Glutamatergic neuron (in vitro differentiated cells): ENCODE results near the gene CAMKV. TPM values are rescaled to one million over a fixed set of nuclear protein-coding genes. Genes with fewer than 3 reads are reported as not detected.

ENCODE experiments used
- DNase-seq: peaks from one replicate; pipeline ENCODE4 v3.0.0; 2022
- H3K27ac Mint-ChIP-seq: one replicate; pipeline ENCODE4 v1.8.0; 2020; ENCODE audit warnings: mild to moderate bottlenecking, mixed read lengths, inconsistent platforms; ENCODE audit not compliant: unreplicated experiment
- H3K27me3 Mint-ChIP-seq: one replicate; pipeline ENCODE4 v1.8.0; 2020; ENCODE audit warnings: mild to moderate bottlenecking, moderate library complexity, mixed read lengths, inconsistent platforms; ENCODE audit not compliant: unreplicated experiment
- H3K36me3 Mint-ChIP-seq: one replicate; pipeline ENCODE4 v1.8.0; 2020; ENCODE audit warnings: mild to moderate bottlenecking, mixed read lengths, inconsistent platforms; ENCODE audit not compliant: unreplicated experiment
- H3K4me1 Mint-ChIP-seq: one replicate; pipeline ENCODE4 v1.8.0; 2020; ENCODE audit warnings: mild to moderate bottlenecking, low read depth, mixed read lengths, inconsistent platforms; ENCODE audit not compliant: unreplicated experiment
- H3K4me3 Mint-ChIP-seq: one replicate; pipeline ENCODE4 v1.8.0; 2020; ENCODE audit warnings: mild to moderate bottlenecking, mixed read lengths, inconsistent platforms; ENCODE audit not compliant: unreplicated experiment
- H3K9me3 Mint-ChIP-seq: one replicate; pipeline ENCODE4 v1.8.0; 2020; ENCODE audit warnings: mild to moderate bottlenecking, moderate library complexity, mixed read lengths, inconsistent platforms; ENCODE audit not compliant: unreplicated experiment
- total RNA-seq: library from RNA; stranded (reverse); fragmentation: NEBNext Ultra II Directional; extraction: Animal tissue kit (Norgen Biotek cat#: 25700); gene quantifications from one replicate; pipeline ENCODE4 v1.2.1, GENCODE V29; 2021; ENCODE audit not compliant: unreplicated experiment
- TF ChIP-seq, protein P1 (sequence below): fragments of 200-600 bp; sonication (generic); IDR thresholded peaks from one replicate; pipeline ENCODE4 v1.5.0; 2021; ENCODE audit not compliant: partially characterized antibody, unreplicated experiment

CAMKV gene
- total RNA-seq, 1 donor from 2014 or later: 518 TPM

DNA sequence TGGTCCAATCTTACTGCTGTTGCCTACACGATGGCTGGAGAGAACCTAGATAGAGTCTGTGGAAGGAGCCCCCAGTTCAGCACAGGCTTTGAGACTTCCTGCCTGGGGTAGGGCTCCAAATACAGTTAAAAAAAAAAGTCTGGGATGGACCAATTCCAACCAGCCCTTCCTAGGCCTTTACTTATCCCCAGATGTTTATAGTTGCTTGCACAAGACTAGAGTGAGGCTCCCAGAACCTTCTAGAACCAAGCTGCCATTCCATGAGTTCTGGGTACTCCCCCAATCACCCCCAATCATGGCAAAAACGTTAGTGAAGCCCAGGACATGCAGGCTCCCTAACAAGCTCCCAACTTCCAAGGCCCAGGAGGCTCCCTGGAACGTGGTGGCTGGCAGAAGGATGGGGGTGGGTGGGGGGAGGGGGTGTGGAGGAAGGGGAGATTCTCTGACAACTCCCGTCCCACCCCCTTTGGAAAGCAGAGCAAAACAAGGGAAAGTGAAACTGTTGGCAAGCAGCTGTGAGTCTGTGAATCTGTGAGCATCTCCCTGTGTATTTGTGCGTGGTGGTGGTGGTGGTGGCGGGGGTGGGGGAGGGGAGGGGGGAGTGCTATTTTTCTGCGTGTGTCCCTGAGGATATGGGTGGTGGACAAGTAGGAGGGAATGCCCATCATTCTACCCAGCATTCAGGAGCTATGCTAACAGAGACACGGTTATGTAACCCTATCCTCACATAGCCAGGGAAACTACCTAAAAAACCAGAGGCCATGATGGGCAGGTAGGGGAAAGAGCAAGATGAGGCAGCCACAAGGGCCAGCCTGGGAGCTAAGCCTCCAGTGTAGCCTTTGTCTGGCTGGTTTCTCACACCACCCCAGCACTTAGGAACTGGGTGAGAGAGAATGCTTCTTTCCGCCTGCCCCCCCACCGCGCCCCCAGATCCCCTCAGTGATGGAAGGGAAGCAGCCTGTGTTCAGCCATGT, 31.9 kb upstream of the CAMKV start:
- peaks cover 8% of the 10 kb centered on the region for H3K4me1 Mint-ChIP-seq
- no peaks in the 10 kb centered on the region for H3K36me3 Mint-ChIP-seq
- no peak overlapping the region for H3K27ac Mint-ChIP-seq
- H3K4me3 Mint-ChIP-seq: no peak overlapping the region
- no peak for DNase-seq
- no peaks in the 10 kb centered on the region for H3K9me3 Mint-ChIP-seq
- H3K27me3 Mint-ChIP-seq: peaks cover 3% of the 10 kb centered on the region
- TF ChIP-seq, protein P1, sequence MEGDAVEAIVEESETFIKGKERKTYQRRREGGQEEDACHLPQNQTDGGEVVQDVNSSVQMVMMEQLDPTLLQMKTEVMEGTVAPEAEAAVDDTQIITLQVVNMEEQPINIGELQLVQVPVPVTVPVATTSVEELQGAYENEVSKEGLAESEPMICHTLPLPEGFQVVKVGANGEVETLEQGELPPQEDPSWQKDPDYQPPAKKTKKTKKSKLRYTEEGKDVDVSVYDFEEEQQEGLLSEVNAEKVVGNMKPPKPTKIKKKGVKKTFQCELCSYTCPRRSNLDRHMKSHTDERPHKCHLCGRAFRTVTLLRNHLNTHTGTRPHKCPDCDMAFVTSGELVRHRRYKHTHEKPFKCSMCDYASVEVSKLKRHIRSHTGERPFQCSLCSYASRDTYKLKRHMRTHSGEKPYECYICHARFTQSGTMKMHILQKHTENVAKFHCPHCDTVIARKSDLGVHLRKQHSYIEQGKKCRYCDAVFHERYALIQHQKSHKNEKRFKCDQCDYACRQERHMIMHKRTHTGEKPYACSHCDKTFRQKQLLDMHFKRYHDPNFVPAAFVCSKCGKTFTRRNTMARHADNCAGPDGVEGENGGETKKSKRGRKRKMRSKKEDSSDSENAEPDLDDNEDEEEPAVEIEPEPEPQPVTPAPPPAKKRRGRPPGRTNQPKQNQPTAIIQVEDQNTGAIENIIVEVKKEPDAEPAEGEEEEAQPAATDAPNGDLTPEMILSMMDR: no peak

- TF ChIP-seq, protein P1: no peak
- Mint-ChIP-seq H3K36me3 (no peaks in the 10 kb centered on the region), H3K4me1 (peaks cover 4% of the 10 kb centered on the region), H3K9me3 (no peaks in the 10 kb centered on the region), H3K27ac (no peak overlapping the region), H3K4me3 (no peak overlapping the region), H3K27me3 (peaks cover 3% of the 10 kb centered on the region)
- DNase-seq: no peak
Observed at GRCh38 chr3:49900491-49901153, 30.9 kb upstream of the CAMKV start.

DNA sequence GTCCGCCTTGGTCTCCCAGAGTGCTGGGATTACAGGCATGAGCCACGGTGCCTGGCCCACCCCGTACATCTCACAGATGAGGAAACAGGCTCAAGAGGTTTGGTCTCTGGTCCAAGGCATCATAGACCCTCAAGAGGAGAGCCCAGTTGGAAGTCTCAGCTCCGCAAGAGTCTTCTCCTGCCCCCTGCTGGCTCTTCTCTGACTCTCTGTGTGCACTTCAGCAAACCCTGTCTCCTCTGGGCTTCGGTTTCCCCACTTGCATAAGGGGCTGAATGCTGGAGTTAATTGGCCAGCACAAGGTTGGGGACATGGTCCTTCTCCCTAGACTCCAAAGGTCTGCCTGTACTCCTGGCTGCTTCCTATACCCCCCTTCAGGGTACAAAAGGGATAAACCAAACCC, 30.1 kb upstream of the CAMKV start:
- peak; percentile 57 for DNase-seq
- peaks cover 5% of the 10 kb centered on the region for H3K27me3 Mint-ChIP-seq
- no peak overlapping the region for H3K4me3 Mint-ChIP-seq
- TF ChIP-seq, protein P1: peak; percentile 50
- H3K9me3 Mint-ChIP-seq: no peaks in the 10 kb centered on the region
- H3K4me1 Mint-ChIP-seq: peaks cover 4% of the 10 kb centered on the region
- no peaks in the 10 kb centered on the region for H3K36me3 Mint-ChIP-seq
- H3K27ac Mint-ChIP-seq: no peak overlapping the region

- H3K4me1 Mint-ChIP-seq: peaks cover 3% of the 10 kb centered on the region
- H3K9me3 Mint-ChIP-seq: no peaks in the 10 kb centered on the region
- H3K27ac Mint-ChIP-seq: no peak overlapping the region
- no peaks in the 10 kb centered on the region for H3K36me3 Mint-ChIP-seq
- DNase-seq: no peak
- H3K4me3 Mint-ChIP-seq: no peak overlapping the region
- TF ChIP-seq, protein P1: no peak
- peaks cover 4% of the 10 kb centered on the region for H3K27me3 Mint-ChIP-seq
Observed at GRCh38 chr3:49898991-49899390, 29.3 kb upstream of the CAMKV start.

GRCh38 chr3:49896345-49896744, 26.6 kb upstream of the CAMKV start:
- peaks cover 1% of the 10 kb centered on the region for H3K9me3 Mint-ChIP-seq
- DNase-seq: no peak
- H3K27me3 Mint-ChIP-seq: peaks cover 2% of the 10 kb centered on the region
- TF ChIP-seq, protein P1: no peak
- no peak overlapping the region for H3K4me3 Mint-ChIP-seq
- no peaks in the 10 kb centered on the region for H3K4me1 Mint-ChIP-seq
- H3K27ac Mint-ChIP-seq: no peak overlapping the region
- H3K36me3 Mint-ChIP-seq: no peaks in the 10 kb centered on the region
